Measurements from ENCODE around the gene CXCR5.

DNA sequence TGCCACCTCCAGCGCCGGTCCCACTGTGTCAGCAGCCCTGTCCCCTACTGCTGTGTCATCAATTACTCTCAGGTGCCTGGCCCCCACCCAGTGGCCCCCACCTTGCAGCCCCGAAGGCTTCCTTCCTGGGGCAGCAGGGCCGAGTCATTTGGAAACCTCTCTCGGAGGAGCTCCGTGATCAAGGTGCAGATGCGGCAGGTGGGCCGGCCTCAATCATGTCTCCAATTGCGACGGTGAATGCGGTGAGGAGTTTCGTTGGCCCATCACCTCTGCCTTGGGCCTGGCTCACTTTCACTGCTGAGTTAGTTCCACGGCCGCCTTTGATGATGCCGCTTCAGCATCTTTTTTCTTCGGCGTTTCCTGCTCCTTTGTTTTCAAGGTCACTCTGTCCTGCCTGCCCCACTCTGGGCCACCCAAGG is 11.3 kb upstream of the CXCR5 start:
- TF ChIP-seq, protein P1, sequence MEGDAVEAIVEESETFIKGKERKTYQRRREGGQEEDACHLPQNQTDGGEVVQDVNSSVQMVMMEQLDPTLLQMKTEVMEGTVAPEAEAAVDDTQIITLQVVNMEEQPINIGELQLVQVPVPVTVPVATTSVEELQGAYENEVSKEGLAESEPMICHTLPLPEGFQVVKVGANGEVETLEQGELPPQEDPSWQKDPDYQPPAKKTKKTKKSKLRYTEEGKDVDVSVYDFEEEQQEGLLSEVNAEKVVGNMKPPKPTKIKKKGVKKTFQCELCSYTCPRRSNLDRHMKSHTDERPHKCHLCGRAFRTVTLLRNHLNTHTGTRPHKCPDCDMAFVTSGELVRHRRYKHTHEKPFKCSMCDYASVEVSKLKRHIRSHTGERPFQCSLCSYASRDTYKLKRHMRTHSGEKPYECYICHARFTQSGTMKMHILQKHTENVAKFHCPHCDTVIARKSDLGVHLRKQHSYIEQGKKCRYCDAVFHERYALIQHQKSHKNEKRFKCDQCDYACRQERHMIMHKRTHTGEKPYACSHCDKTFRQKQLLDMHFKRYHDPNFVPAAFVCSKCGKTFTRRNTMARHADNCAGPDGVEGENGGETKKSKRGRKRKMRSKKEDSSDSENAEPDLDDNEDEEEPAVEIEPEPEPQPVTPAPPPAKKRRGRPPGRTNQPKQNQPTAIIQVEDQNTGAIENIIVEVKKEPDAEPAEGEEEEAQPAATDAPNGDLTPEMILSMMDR (conservative IDR thresholded peaks at IDR 0.05 in 1 of 2, IDR thresholded peaks at IDR 0.05 in 1 of 2; ENCODE audit: extremely low read depth in 1 of 2, insufficient read depth in 1 of 2, low read depth in 1 of 2, low read length in 2 of 2) = no peak
- no peak for TF ChIP-seq EZH2 (IDR thresholded peaks at IDR 0.05; ENCODE audit: borderline replicate concordance, low read length)

Data from mammary epithelial cell (primary cell).